ENCODE data around the gene CDK5RAP2.
"Not testable (repeated sequence)": the region's sequence is repeated elsewhere in the genome, so short reads cannot be mapped to it uniquely, and the experiment has no call there.

The CDK5RAP2 gene

DNA sequence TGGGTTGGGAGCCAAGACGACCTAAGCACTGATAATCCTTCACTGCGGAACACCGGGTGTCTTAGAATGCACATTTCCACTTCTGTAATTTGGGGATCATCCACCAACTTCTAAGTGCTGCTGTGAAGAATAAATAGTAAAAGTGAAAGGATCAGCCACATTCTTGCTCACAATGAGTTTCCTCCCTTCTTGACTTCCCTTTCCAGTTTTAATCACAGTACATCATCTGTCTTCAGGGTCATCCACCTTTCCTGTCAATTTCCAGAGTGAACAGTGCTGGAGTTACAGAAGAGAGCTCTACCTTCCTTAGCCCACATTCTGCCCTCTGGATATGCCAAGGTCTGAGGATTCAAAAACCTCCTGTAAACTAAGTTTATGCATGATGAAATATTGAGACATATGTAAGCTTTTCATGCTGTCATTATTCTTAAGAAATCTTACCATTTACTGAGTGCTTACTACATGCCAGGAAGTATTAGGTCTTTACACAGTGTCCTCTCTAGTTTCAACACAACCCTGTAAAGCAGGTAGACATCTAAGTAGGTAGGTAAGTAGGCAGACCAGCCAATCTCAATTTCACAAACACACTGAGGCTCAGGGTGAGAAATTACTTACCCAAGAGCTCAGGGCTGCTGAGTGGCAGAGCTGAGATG is 105.2 kb downstream of the CDK5RAP2 start:
- H3K27ac ChIP-seq = peak overlapping the region; percentile 23 to 63

DNA sequence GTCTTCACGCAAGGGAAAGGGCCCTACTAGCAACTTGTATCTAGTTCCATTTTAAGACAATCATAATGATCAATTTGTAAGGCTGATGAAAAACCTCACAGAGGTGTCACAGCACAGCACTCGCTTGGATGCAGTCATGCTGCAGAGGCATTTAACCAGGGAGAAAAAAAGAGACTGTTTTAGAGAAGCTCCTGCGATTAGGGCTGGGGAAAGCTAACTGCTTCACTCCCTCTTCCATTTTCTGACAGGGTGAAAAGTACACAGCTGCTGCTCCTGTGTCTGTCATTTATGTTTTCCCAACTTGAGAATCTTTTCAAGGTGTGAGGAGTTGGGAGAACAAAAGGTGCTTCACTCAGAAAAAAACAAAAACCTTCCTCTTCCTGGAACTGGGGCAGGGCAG is 106.4 kb downstream of the CDK5RAP2 start:
- H3K4me3 ChIP-seq = no peak overlapping the region
- TF ChIP-seq, protein P1, sequence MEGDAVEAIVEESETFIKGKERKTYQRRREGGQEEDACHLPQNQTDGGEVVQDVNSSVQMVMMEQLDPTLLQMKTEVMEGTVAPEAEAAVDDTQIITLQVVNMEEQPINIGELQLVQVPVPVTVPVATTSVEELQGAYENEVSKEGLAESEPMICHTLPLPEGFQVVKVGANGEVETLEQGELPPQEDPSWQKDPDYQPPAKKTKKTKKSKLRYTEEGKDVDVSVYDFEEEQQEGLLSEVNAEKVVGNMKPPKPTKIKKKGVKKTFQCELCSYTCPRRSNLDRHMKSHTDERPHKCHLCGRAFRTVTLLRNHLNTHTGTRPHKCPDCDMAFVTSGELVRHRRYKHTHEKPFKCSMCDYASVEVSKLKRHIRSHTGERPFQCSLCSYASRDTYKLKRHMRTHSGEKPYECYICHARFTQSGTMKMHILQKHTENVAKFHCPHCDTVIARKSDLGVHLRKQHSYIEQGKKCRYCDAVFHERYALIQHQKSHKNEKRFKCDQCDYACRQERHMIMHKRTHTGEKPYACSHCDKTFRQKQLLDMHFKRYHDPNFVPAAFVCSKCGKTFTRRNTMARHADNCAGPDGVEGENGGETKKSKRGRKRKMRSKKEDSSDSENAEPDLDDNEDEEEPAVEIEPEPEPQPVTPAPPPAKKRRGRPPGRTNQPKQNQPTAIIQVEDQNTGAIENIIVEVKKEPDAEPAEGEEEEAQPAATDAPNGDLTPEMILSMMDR (IDR thresholded peaks at IDR 0.05) = no peak
- H3K27ac ChIP-seq = no peak overlapping the region
- no peak for DNase-seq (ENCODE audit: low spot score)

More for the DNA sequence above, 105.2 kb downstream of the CDK5RAP2 start:
- no peak for DNase-seq (ENCODE audit: low spot score)
- TF ChIP-seq, protein P1 (IDR thresholded peaks at IDR 0.05) = no peak
- H3K4me3 ChIP-seq = no peak overlapping the region

DNA sequence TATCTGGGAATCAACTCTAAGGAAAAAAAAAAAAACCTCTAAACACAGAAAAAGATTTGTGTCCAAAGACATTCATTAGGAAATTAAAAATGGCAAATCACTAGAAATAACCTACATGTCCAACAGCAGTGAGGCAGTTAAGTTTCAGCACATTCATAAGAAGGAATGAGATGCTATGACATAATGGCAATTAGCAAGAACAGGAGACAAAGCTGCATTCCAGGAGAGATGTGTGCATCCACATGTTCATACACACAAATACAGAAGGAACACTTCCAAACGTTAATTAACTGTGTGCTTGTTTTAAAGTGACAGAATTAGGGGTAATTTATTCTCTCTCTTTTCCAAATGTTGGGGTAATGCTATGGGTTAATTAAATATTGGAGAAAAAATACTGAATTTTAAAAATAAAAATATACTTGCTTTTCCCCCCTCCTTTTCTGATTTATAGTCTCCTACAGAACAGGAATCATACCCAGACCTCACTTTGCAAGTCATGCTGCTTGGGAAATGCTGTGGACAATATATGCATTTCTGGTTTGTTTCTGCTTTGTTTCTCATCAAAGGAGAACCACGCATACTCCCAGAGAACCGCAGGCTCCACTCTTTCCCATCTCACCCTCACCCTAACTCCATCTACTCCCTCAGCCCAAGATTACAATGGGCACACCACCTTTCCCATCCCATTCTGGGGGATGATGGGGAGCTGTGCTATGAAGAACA is 114.1 kb downstream of the CDK5RAP2 start:
- no peak overlapping the region for H3K4me3 ChIP-seq
- TF ChIP-seq, protein P1 (IDR thresholded peaks at IDR 0.05) = no peak
- no peak overlapping the region for H3K27ac ChIP-seq
- no peak for DNase-seq (ENCODE audit: low spot score)

DNA sequence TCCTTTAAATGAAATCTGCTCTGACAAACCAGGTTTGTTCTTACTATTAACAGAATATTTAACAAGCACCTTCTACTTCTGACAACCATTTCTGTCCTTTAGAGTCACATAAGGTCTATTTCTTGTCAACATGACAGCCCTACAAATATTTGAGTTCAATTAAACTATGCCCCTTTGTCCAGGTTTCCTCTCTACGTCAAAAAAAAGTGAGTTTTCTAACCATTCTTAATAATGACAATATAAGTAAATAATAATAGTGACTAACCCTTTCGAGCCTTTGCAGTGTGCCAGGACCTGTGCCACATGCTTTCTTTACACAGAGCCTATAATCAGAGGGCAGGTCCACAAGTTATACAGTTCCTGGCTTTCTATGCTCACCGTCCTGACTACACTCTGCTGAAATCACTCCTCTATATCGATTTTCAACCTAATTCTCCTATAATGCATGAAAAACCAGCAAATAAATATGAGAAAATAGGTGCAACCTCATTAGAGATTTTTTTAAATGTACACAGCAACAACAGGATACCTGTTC is 115.0 kb downstream of the CDK5RAP2 start:
- TF ChIP-seq, protein P1 (IDR thresholded peaks at IDR 0.05) = no peak
- H3K27ac ChIP-seq = no peak overlapping the region
- no peak overlapping the region for H3K4me3 ChIP-seq
- no peak for DNase-seq (ENCODE audit: low spot score)

DNA sequence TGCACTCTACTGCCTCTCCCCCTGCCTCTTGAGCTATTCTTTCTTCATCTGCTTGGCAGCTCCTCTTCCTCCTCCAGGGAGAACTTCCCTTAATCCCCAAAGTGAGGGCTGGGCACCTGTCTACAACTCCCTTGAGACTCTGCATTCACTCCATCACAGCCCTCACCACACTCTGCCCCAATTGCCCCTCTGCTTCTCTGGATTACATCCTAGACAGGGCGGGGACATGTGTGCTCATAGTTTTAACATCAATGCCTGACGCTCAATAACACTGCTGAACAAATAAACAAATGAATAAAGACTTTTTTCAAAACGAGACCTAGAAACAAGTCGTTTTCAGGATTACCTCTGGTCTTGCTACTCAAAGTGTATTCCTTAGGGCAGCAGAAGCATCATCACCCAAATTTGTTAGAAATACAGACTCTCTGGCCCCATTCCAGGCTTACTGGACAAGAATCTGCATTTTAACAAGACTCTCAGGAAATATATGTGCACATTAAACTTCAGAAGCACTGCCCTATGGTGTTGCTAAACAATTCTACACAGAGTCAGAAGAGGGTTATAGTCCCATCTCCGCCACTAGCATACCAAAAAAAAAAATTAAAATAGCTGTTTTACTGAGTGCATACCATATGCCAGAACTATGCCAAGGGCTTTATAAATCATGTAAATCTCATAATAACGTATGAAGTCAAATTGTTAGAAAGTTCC is 115.6 kb downstream of the CDK5RAP2 start:
- H3K4me3 ChIP-seq = no peak overlapping the region
- no peak overlapping the region for H3K27ac ChIP-seq
- no peak for DNase-seq (ENCODE audit: low spot score)
- TF ChIP-seq, protein P1 (IDR thresholded peaks at IDR 0.05) = no peak

DNA sequence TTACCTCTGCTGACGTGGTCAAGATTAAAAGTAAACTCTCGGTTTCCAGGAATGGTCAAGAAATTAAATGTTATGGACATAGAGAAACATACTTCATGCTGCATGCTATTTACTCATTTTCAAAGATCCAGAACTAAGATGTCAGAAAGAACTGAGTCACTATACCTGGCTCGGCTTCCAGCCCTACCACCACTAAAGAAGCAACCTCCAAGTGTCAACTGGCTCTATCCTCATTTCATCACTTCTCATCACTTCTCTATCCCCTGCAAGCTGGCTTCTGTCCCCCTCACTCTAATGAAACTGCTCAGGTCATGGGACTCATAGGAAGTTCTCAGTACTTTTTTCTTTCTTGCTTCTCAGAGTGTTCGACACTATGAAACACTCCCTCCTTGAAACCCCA is 116.2 kb downstream of the CDK5RAP2 start:
- Histone ChIP-seq H3K4me3 (no peak overlapping the region), H3K27ac (no peak overlapping the region)
- no peak for DNase-seq (ENCODE audit: low spot score)
- TF ChIP-seq, protein P1 (IDR thresholded peaks at IDR 0.05) = no peak

DNA sequence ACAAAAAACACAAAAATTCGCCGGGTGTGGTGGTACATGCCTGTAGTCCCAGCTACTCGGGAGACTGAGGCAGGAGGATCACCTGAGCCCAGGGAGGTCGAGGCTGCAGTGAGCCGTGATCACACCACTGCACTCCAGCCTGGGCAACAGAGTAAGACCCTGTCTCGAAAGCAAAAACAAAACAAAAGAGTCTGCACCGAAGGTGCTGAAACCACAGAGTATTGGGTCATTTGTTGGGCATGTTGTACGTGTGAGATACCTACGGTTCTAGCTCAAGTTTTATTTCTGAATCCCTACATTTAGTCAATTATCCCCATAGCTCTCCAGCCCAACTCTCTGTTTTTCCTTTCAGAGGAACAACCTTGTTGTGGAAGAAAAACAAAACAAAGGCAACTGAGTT is 118.3 kb downstream of the CDK5RAP2 start:
- not testable (repeated sequence) for H3K27ac ChIP-seq; H3K4me3 ChIP-seq; DNase-seq (ENCODE audit: low spot score)

Data from coronary artery (tissue), 2 donors.